Measurements from ENCODE around the gene STK32C. TPM values are rescaled to one million over a fixed set of nuclear protein-coding genes. Genes with fewer than 3 reads are reported as not detected.

Gene STK32C
- total and polyA plus RNA-seq, 10 of the 15 experiments (the other 5 are each of a cell fraction or from before 2014, with no cell fraction given) = 1.5 to 18.1 (median 6.4) TPM

- Histone ChIP-seq H3K27ac (ENCODE audit: control insufficient read depth, insufficient read depth) (no peak overlapping the region), H3K9ac (ENCODE audit: control insufficient read depth, insufficient read depth, low read length) (no peak overlapping the region), H3K4me1 (ENCODE audit: control insufficient read depth, insufficient read depth, low read length) (no peaks in the 10 kb centered on the region), H3K79me2 (ENCODE audit: control insufficient read depth, insufficient read depth, low read length) (no peaks in the 10 kb centered on the region), H3K36me3 (ENCODE audit: control insufficient read depth in 2 of 2, insufficient read depth in 2 of 2, low read length in 1 of 2) (no peaks in the 10 kb centered on the region), H4K20me1 (ENCODE audit: control insufficient read depth, insufficient read depth) (no peaks in the 10 kb centered on the region), H3K4me2 (ENCODE audit: control insufficient read depth, insufficient read depth) (no peak overlapping the region), H3K4me3 (no peak overlapping the region), H3K27me3 (replicated peaks in 1 of 2; ENCODE audit: control insufficient read depth in 2 of 2, insufficient read depth in 2 of 2, low read length in 1 of 2) (no peaks in the 10 kb centered on the region; a peak in 1 of 4 replicates), H3K9me3 (replicated peaks; ENCODE audit: control insufficient read depth, insufficient read depth, low read length) (no peaks in the 10 kb centered on the region), H2AFZ (ENCODE audit: control insufficient read depth, low read depth, low read length) (no peak overlapping the region)
- RAD21 ChIA-PET (ENCODE audit: unreplicated experiment) = no interaction called here
- POLR2A ChIA-PET = no interaction called here
- ATAC-seq (no peak), FAIRE-seq (no peak), DNase-seq (ENCODE audit: low read depth, low spot score) (no peak)
- 35% methylated on average over 16 of the region's 16 CpGs for WGBS (ENCODE audit: insufficient coverage, insufficient replicate concordance, low lambda C conversion rate, missing lambda C conversion rate)
- CTCF ChIA-PET = no interaction called here
- SMC1A ChIA-PET (ENCODE audit: uncharacterized antibody, unreplicated experiment) = no interaction called here
- TF ChIP-seq ZZZ3 (IDR thresholded peaks at IDR 0.05; ENCODE audit: control insufficient read depth, insufficient read length, low read depth) (no peak), POU2F2 (IDR thresholded peaks at IDR 0.05; ENCODE audit: borderline replicate concordance, low read depth, low read length) (no peak), CHD2 (IDR thresholded peaks at IDR 0.05; ENCODE audit: borderline replicate concordance, low read depth, low read length) (no peak), RB1 (IDR thresholded peaks at IDR 0.05; ENCODE audit: borderline replicate concordance) (no peak), SRF (IDR thresholded peaks at IDR 0.05; ENCODE audit: low read depth in 2 of 2, low read length in 2 of 2) (no peak), HCFC1 (IDR thresholded peaks at IDR 0.05; ENCODE audit: low read length) (no peak), JUNB (IDR thresholded peaks at IDR 0.05) (no peak), ATF2 (IDR thresholded peaks at IDR 0.05; ENCODE audit: low read length) (no peak)
- no TSS peak for BruUV-seq (replicated peaks)
- intact Hi-C loops (cut with micrococcal nuclease; ENCODE audit: unreplicated experiment) = no loop called here
- in situ Hi-C loops (cut with MboI) = no loop called here
Observed at GRCh38 chr10:132293201-132293812, 14.4 kb downstream of the STK32C start.

Measured in GM12878 (cell line).